H9 (cell line): ENCODE data around the gene NINJ1. TPM values are rescaled to one million over a fixed set of nuclear protein-coding genes. Genes with fewer than 3 reads are reported as not detected.

ENCODE experiments used
- DNase-seq: peaks from one replicate; pipeline ENCODE4 v3.0.0-alpha.2; 2017
- H2AFZ ChIP-seq: one replicate; pipeline ENCODE4 v1.6.1; 2013; ENCODE audit warnings: mild to moderate bottlenecking, low read length, control low read depth, moderate library complexity
- H2AK5ac ChIP-seq: 2 replicates; pipeline ENCODE4 v1.6.1; 2013; ENCODE audit warnings: low read length, control low read depth, mixed read lengths; ENCODE audit not compliant: insufficient read length
- H2BK120ac ChIP-seq: one replicate; pipeline ENCODE4 v1.6.1; 2013; ENCODE audit warnings: low read depth, mild to moderate bottlenecking, low read length, control low read depth, inconsistent platforms; ENCODE audit not compliant: poor library complexity, severe bottlenecking
- H2BK12ac ChIP-seq: 2 replicates; pipeline ENCODE4 v1.6.1; 2013; ENCODE audit warnings: low read length, control low read depth, mixed read lengths, low read depth; ENCODE audit not compliant: insufficient read length
- H2BK15ac ChIP-seq: 2 replicates; pipeline ENCODE4 v1.6.1; 2013; ENCODE audit warnings: low read depth, low read length, control low read depth
- H2BK20ac ChIP-seq: one replicate; pipeline ENCODE4 v1.6.1; 2013; ENCODE audit warnings: low read depth, mild to moderate bottlenecking, low read length, control low read depth, inconsistent platforms; ENCODE audit not compliant: poor library complexity, severe bottlenecking
- H2BK5ac ChIP-seq: 2 replicates; pipeline ENCODE4 v1.6.1; 2013; ENCODE audit warnings: low read length, control low read depth, mixed read lengths; ENCODE audit not compliant: insufficient read length
- H3K14ac ChIP-seq: 2 replicates; pipeline ENCODE4 v1.6.1; 2013; ENCODE audit warnings: low read length, control low read depth; ENCODE audit not compliant: insufficient read depth
- H3K18ac ChIP-seq: 2 replicates; pipeline ENCODE4 v1.6.1; 2013; ENCODE audit warnings: low read depth, mild to moderate bottlenecking, mixed read lengths, low read length, control low read depth; ENCODE audit not compliant: insufficient read length
- H3K23ac ChIP-seq: 2 replicates; pipeline ENCODE4 v1.6.1; 2013; ENCODE audit warnings: low read length, control low read depth, mixed read lengths, low read depth; ENCODE audit not compliant: insufficient read length
- H3K23me2 ChIP-seq: 2 replicates; pipeline ENCODE4 v1.6.1; 2013; ENCODE audit warnings: low read depth, mild to moderate bottlenecking, mixed read lengths, low read length, control low read depth; ENCODE audit not compliant: insufficient read length, poor library complexity, severe bottlenecking
- H3K27ac ChIP-seq: 2 replicates; pipeline ENCODE4 v1.5.1; 2013; ENCODE audit warnings: low read length, control low read depth, mixed read lengths, low read depth; ENCODE audit not compliant: insufficient read length
- H3K27me3 ChIP-seq: 2 replicates; pipeline ENCODE4 v1.6.1; 2013; ENCODE audit warnings: low read length, control low read depth, inconsistent platforms; ENCODE audit not compliant: insufficient read depth
- H3K4ac ChIP-seq: 2 replicates; pipeline ENCODE4 v1.6.1; 2013; ENCODE audit warnings: low read depth, mild to moderate bottlenecking, control low read depth, inconsistent platforms, low read length, moderate library complexity
- H3K4me1 ChIP-seq: 2 replicates; pipeline ENCODE4 v1.6.1; 2013; ENCODE audit warnings: low read length, control low read depth, inconsistent platforms; ENCODE audit not compliant: insufficient read depth
- H3K4me2 ChIP-seq: 2 replicates; pipeline ENCODE4 v1.6.1; 2013; ENCODE audit warnings: low read length, control low read depth, mixed read lengths; ENCODE audit not compliant: insufficient read length, insufficient read depth
- H3K56ac ChIP-seq: 2 replicates; pipeline ENCODE4 v1.6.1; 2013; ENCODE audit warnings: low read depth, mild to moderate bottlenecking, mixed read lengths, low read length, control low read depth; ENCODE audit not compliant: insufficient read length
- H3K79me1 ChIP-seq: 2 replicates; pipeline ENCODE4 v1.6.1; 2013; ENCODE audit warnings: low read depth, mild to moderate bottlenecking, moderate library complexity, low read length, control low read depth, inconsistent platforms; ENCODE audit not compliant: insufficient read depth, poor library complexity, severe bottlenecking
- H3K79me2 ChIP-seq: 2 replicates; pipeline ENCODE4 v1.6.1; 2013; ENCODE audit warnings: low read length, control low read depth, inconsistent platforms; ENCODE audit not compliant: insufficient read depth
- H3K9ac ChIP-seq: 2 replicates; pipeline ENCODE4 v1.6.1; 2013; ENCODE audit warnings: low read length, control low read depth, mixed read lengths; ENCODE audit not compliant: insufficient read length; ENCODE audit errors: extremely low read depth
- H3K9me3 ChIP-seq: one replicate; pipeline ENCODE4 v1.6.1; 2013; ENCODE audit warnings: low read depth, low read length, inconsistent platforms; ENCODE audit not compliant: control insufficient read depth
- H3T11ph ChIP-seq: one replicate; pipeline ENCODE4 v1.6.1; 2013; ENCODE audit warnings: mild to moderate bottlenecking, low read length, control low read depth, inconsistent platforms
- H4K20me1 ChIP-seq: one replicate; pipeline ENCODE4 v1.6.1; 2013; ENCODE audit not compliant: control insufficient read depth, insufficient read length, insufficient read depth
- H4K5ac ChIP-seq: 2 replicates; pipeline ENCODE4 v1.6.1; 2013; ENCODE audit warnings: low read depth, mild to moderate bottlenecking, mixed read lengths, low read length, control low read depth; ENCODE audit not compliant: insufficient read length
- H4K8ac ChIP-seq: replicated peaks from 2 replicates; pipeline ENCODE4 v1.6.1; 2013; ENCODE audit warnings: low read length, control low read depth, mixed read lengths, low read depth; ENCODE audit not compliant: insufficient read length
- H4K91ac ChIP-seq: 2 replicates; pipeline ENCODE4 v1.6.1; 2013; ENCODE audit warnings: low read depth, mild to moderate bottlenecking, moderate library complexity, mixed read lengths, low read length, control low read depth; ENCODE audit not compliant: insufficient read length
- H3K27ac Mint-ChIP-seq, 3 experiments: 2 replicates in 2 of 3; 3 replicates in 1 of 3; pipeline ENCODE4 v1.8.0; 2020 to 2021; ENCODE audit warnings: mixed read lengths in 3 of 3, mild to moderate bottlenecking in 1 of 3, moderate library complexity in 1 of 3
- H3K27me3 Mint-ChIP-seq: 2 replicates; pipeline ENCODE4 v1.8.0; 2021; ENCODE audit warnings: low read depth, mild to moderate bottlenecking, moderate library complexity, mixed read lengths
- H3K36me3 Mint-ChIP-seq, 3 experiments: 2 replicates in 2 of 3; 3 replicates in 1 of 3; pipeline ENCODE4 v1.8.0; 2020 to 2021; ENCODE audit warnings: low read depth in 3 of 3, mixed read lengths in 3 of 3; ENCODE audit not compliant: insufficient read depth in 1 of 3
- H3K4me1 Mint-ChIP-seq, 2 experiments: 2 replicates each; pipeline ENCODE4 v1.8.0; 2020; ENCODE audit warnings: mixed read lengths in 2 of 2
- H3K4me3 Mint-ChIP-seq, 2 experiments: 2 replicates in 1 of 2; 3 replicates in 1 of 2; pipeline ENCODE4 v1.8.0; 2020 to 2021; ENCODE audit warnings: mild to moderate bottlenecking in 2 of 2, mixed read lengths in 2 of 2, moderate library complexity in 1 of 2
- H3K9me3 Mint-ChIP-seq, 2 experiments: 2 replicates in 1 of 2; 3 replicates in 1 of 2; pipeline ENCODE4 v1.8.0; 2020; ENCODE audit warnings: mild to moderate bottlenecking in 2 of 2, mixed read lengths in 2 of 2, moderate library complexity in 1 of 2
- CTCF ChIP-seq: fragments of 200-600 bp; sonication (generic); conservative IDR thresholded peaks from 3 replicates; pipeline ENCODE4 v1.8.0; 2021; ENCODE audit warnings: antibody characterized with exemption, mild to moderate bottlenecking
- WGBS: extraction: QIAGEN DNeasy Blood & Tissue Kit; methylation state at CpG from one replicate; pipeline ENCODE4 v1.1.7; 2013; ENCODE audit warnings: missing lambda C conversion rate, low lambda C conversion rate, mixed read lengths; ENCODE audit not compliant: insufficient read length; ENCODE audit errors: extremely low coverage; 5-methylcytosine and 5-hydroxymethylcytosine counted together
- total RNA-seq: library from RNA; stranded (reverse); gene quantifications from 2 replicates; pipeline ENCODE4 v1.2.1, GENCODE V29; 2021

Gene NINJ1
- total RNA-seq, 1 experiment from 2014 or later: 28.9 TPM

GRCh38 chr9:93119953-93120845 lies 13.9 kb downstream of the NINJ1 start:
- H3K9me3 ChIP-seq: no peaks in the 10 kb centered on the region
- no peaks in the 10 kb centered on the region for H3K9me3 Mint-ChIP-seq
- no peak overlapping the region for H4K8ac ChIP-seq
- H2BK5ac ChIP-seq: no peak overlapping the region
- peak; percentile 23 for DNase-seq
- H3K4me1 Mint-ChIP-seq: peaks cover 7 to 17% of the 10 kb centered on the region in 2 experiments
- H3K4me1 ChIP-seq: no peaks in the 10 kb centered on the region
- no peak overlapping the region for H2BK15ac ChIP-seq
- no peak overlapping the region for H3K23ac ChIP-seq
- H3K27me3 ChIP-seq: no peaks in the 10 kb centered on the region
- peak; percentile 46; the same call in 2 of the 3 replicates for TF ChIP-seq CTCF
- no peak overlapping the region for H3K18ac ChIP-seq
- 100% methylated on average over 2 of the region's 23 CpGs for WGBS
- H3K4me3 Mint-ChIP-seq: no peak overlapping the region
- H4K20me1 ChIP-seq: no peaks in the 10 kb centered on the region
- peak overlapping the region; percentile 20 to 85 (median 46); a peak in 5 of 7 replicates for H3K27ac Mint-ChIP-seq
- no peak overlapping the region for H3K14ac ChIP-seq
- no peak overlapping the region for H2AK5ac ChIP-seq
- H3K4me2 ChIP-seq: no peak overlapping the region
- no peak overlapping the region for H2BK120ac ChIP-seq
- no peak overlapping the region for H3K9ac ChIP-seq
- no peak overlapping the region for H4K5ac ChIP-seq
- H3K23me2 ChIP-seq: no peaks in the 10 kb centered on the region
- H2BK12ac ChIP-seq: no peak overlapping the region
- no peaks in the 10 kb centered on the region; the same call in 1 of the 2 replicates for H3K27me3 Mint-ChIP-seq
- no peak overlapping the region for H4K91ac ChIP-seq
- no peak overlapping the region for H2BK20ac ChIP-seq
- peaks cover 0 to 13% (median 11%) of the 10 kb centered on the region in 3 experiments; a peak in 5 of 7 replicates for H3K36me3 Mint-ChIP-seq
- H3K56ac ChIP-seq: no peak overlapping the region
- no peak overlapping the region for H3K27ac ChIP-seq
- no peaks in the 10 kb centered on the region for H3K79me2 ChIP-seq
- no peak overlapping the region for H3T11ph ChIP-seq
- no peaks in the 10 kb centered on the region for H3K79me1 ChIP-seq
- H2AFZ ChIP-seq: no peak overlapping the region
- no peak overlapping the region for H3K4ac ChIP-seq
